ENCODE results near the gene PAXX. TPM values are rescaled to one million over a fixed set of nuclear protein-coding genes. Genes with fewer than 3 reads are reported as not detected.

Gene PAXX
- total RNA-seq, 2 experiments from 2014 or later: 67.0 to 67.8 TPM

DNA sequence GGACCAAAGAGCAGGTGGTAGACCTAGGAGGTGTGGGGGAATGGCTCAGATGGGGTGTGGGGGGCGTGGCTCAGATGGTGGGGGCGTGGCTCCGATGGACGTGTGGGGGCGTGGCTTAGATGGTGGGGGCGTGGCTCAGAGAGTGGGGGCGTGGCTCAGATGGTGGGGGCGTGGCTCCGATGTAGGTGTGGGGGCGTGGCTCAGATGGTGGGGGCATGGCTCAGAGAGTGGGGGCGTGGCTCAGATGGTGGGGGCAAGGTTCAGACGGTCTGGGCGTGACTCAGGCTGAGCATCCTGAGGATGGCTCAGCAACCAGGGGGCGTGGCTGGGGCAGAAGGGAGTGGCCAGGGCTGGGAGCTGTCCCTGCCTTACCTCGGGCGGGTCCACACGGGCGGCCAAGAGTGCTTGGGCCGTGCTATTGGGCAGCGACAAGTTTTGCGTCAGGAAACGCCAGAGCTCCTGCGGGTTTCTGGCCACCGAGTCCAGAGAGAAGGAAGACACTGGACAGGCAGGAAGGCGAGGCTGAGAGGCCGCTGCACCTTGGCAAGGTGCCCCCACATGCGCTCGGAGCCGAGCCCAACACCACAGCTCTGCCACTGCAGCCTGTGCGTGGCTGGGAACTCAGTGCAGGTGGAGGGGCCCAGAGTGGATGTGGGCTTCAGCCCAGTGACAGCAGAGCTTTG is 29.9 kb downstream of the PAXX start:
- Histone ChIP-seq H3K27me3 (ENCODE audit: control insufficient read depth in 1 of 2, insufficient read depth in 2 of 2, low read length in 2 of 2) (no peaks in the 10 kb centered on the region), H3K9me3 (ENCODE audit: control insufficient read depth in 1 of 2, insufficient read depth in 1 of 2, low read length in 2 of 2) (no peaks in the 10 kb centered on the region), H3K4me1 (ENCODE audit: insufficient read depth, low read length) (peaks cover 35% of the 10 kb centered on the region), H3K27ac (ENCODE audit: low read depth in 1 of 2, low read length in 2 of 2) (no peak overlapping the region), H3K4me3 (ENCODE audit: low read length) (no peak overlapping the region), H3K36me3 (ENCODE audit: insufficient read depth, low read length) (peaks cover 18% of the 10 kb centered on the region)
- DNase-seq: peak; percentile 44 to 90 (median 65)
- Mint-ChIP-seq H3K27me3 (no peaks in the 10 kb centered on the region), H3K36me3 (ENCODE audit: low read depth) (peaks cover under 1% of the 10 kb centered on the region), H3K4me1 (ENCODE audit: low read depth) (peaks cover 10% of the 10 kb centered on the region), H3K27ac (no peak overlapping the region), H3K9me3 (no peaks in the 10 kb centered on the region), H3K4me3 (peak overlapping the region; percentile 54)
- peak; percentile 86 for ATAC-seq (ENCODE audit: poor library complexity)
- ChIA-PET CTCF (interaction anchor here (1.1 kb wide), 2 partner anchors 13 kb away, joined by 5 to 6 read pairs; no protein-coding TSS in a partner anchor), POLR2A (interaction anchor here (1.0 to 1.5 kb wide), 2 partner anchors 13 to 29 kb away, joined by 3 to 6 read pairs; partner anchors contain the start of gene PAXX)
- TF ChIP-seq, protein P1, sequence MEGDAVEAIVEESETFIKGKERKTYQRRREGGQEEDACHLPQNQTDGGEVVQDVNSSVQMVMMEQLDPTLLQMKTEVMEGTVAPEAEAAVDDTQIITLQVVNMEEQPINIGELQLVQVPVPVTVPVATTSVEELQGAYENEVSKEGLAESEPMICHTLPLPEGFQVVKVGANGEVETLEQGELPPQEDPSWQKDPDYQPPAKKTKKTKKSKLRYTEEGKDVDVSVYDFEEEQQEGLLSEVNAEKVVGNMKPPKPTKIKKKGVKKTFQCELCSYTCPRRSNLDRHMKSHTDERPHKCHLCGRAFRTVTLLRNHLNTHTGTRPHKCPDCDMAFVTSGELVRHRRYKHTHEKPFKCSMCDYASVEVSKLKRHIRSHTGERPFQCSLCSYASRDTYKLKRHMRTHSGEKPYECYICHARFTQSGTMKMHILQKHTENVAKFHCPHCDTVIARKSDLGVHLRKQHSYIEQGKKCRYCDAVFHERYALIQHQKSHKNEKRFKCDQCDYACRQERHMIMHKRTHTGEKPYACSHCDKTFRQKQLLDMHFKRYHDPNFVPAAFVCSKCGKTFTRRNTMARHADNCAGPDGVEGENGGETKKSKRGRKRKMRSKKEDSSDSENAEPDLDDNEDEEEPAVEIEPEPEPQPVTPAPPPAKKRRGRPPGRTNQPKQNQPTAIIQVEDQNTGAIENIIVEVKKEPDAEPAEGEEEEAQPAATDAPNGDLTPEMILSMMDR (IDR thresholded peaks at IDR 0.05): no peak
- intact Hi-C loops (cut with DNase I, micrococcal nuclease): no loop called here

- peaks cover 13% of the 10 kb centered on the region for H3K4me1 Mint-ChIP-seq (ENCODE audit: low read depth)
- ChIA-PET CTCF (interaction anchor here (1.1 kb wide), 1 partner anchor 12 kb away, joined by 6 read pairs; no protein-coding TSS in a partner anchor), POLR2A (interaction anchor here (1.0 to 1.5 kb wide), 2 partner anchors 13 to 30 kb away, joined by 3 to 6 read pairs; partner anchors contain the start of gene PAXX)
- H3K9me3 Mint-ChIP-seq: no peaks in the 10 kb centered on the region
- intact Hi-C loops (cut with DNase I, micrococcal nuclease): no loop called here
- no peak for ATAC-seq (ENCODE audit: poor library complexity)
- H3K36me3 ChIP-seq (ENCODE audit: insufficient read depth, low read length): peaks cover 12% of the 10 kb centered on the region
- H3K27me3 Mint-ChIP-seq: no peaks in the 10 kb centered on the region
- no peaks in the 10 kb centered on the region for H3K27me3 ChIP-seq (ENCODE audit: control insufficient read depth in 1 of 2, insufficient read depth in 2 of 2, low read length in 2 of 2)
- H3K36me3 Mint-ChIP-seq (ENCODE audit: low read depth): no peaks in the 10 kb centered on the region
- H3K27ac ChIP-seq (ENCODE audit: low read depth in 1 of 2, low read length in 2 of 2): no peak overlapping the region
- no peak overlapping the region for H3K4me3 Mint-ChIP-seq
- no peaks in the 10 kb centered on the region for H3K9me3 ChIP-seq (ENCODE audit: control insufficient read depth in 1 of 2, insufficient read depth in 1 of 2, low read length in 2 of 2)
- H3K4me3 ChIP-seq (ENCODE audit: low read length): no peak overlapping the region
- H3K27ac Mint-ChIP-seq: no peak overlapping the region
- no peak for DNase-seq
- H3K4me1 ChIP-seq (ENCODE audit: insufficient read depth, low read length): peaks cover 40% of the 10 kb centered on the region
- TF ChIP-seq, protein P1 (IDR thresholded peaks at IDR 0.05): no peak
Observed at GRCh38 chr9:137022662-137023008, 30.4 kb downstream of the PAXX start.

GRCh38 chr9:137023157-137023556 is 30.9 kb downstream of the PAXX start:
- H3K36me3 Mint-ChIP-seq (ENCODE audit: low read depth): no peaks in the 10 kb centered on the region
- H3K27ac ChIP-seq (ENCODE audit: low read depth in 1 of 2, low read length in 2 of 2): no peak overlapping the region
- no peaks in the 10 kb centered on the region for H3K9me3 Mint-ChIP-seq
- TF ChIP-seq, protein P1 (IDR thresholded peaks at IDR 0.05): no peak
- H3K4me3 ChIP-seq (ENCODE audit: low read length): no peak overlapping the region
- no peaks in the 10 kb centered on the region for H3K27me3 Mint-ChIP-seq
- peaks cover 8% of the 10 kb centered on the region for H3K36me3 ChIP-seq (ENCODE audit: insufficient read depth, low read length)
- ATAC-seq (ENCODE audit: poor library complexity) (no peak), DNase-seq (no peak)
- ChIA-PET POLR2A (interaction anchor here (1.0 to 1.5 kb wide), 2 partner anchors 12 to 31 kb away, joined by 3 to 6 read pairs; partner anchors contain the start of gene PAXX), CTCF (interaction anchor here (1.1 kb wide), 1 partner anchor 12 kb away, joined by 6 read pairs; no protein-coding TSS in a partner anchor)
- no peaks in the 10 kb centered on the region for H3K9me3 ChIP-seq (ENCODE audit: control insufficient read depth in 1 of 2, insufficient read depth in 1 of 2, low read length in 2 of 2)
- H3K4me1 Mint-ChIP-seq (ENCODE audit: low read depth): peaks cover 13% of the 10 kb centered on the region
- intact Hi-C loops (cut with DNase I, micrococcal nuclease): no loop called here
- peaks cover 41% of the 10 kb centered on the region for H3K4me1 ChIP-seq (ENCODE audit: insufficient read depth, low read length)
- no peak overlapping the region for H3K4me3 Mint-ChIP-seq
- no peaks in the 10 kb centered on the region for H3K27me3 ChIP-seq (ENCODE audit: control insufficient read depth in 1 of 2, insufficient read depth in 2 of 2, low read length in 2 of 2)
- H3K27ac Mint-ChIP-seq: no peak overlapping the region
